HG03060 (cell line): ENCODE measurements around the gene EIF2AK3.
"Not testable (repeated sequence)": the region's sequence is repeated elsewhere in the genome, so short reads cannot be mapped to it uniquely, and the experiment has no call there.

ENCODE experiments used
- ATAC-seq: cut with Tn5 transposase; IDR thresholded peaks from one replicate; pipeline ENCODE4 v1.9.1; 2021; ENCODE audit warnings: low read depth, moderate number of reproducible peaks; ENCODE audit not compliant: unreplicated experiment

The EIF2AK3 gene

GRCh38 chr2:88549616-88550292 is 77.5 kb downstream of the EIF2AK3 start:
- ATAC-seq = no peak

- not testable (repeated sequence) for ATAC-seq
These were observed 81.0 kb downstream of the EIF2AK3 start for GRCh38 chr2:88546291-88546690.

- ATAC-seq = no peak
These were observed 82.1 kb downstream of the EIF2AK3 start for GRCh38 chr2:88545118-88545517.

GRCh38 chr2:88543541-88544057 is 83.7 kb downstream of the EIF2AK3 start:
- ATAC-seq = no peak

- ATAC-seq = no peak
These were observed 84.6 kb downstream of the EIF2AK3 start for GRCh38 chr2:88542668-88543067.

DNA sequence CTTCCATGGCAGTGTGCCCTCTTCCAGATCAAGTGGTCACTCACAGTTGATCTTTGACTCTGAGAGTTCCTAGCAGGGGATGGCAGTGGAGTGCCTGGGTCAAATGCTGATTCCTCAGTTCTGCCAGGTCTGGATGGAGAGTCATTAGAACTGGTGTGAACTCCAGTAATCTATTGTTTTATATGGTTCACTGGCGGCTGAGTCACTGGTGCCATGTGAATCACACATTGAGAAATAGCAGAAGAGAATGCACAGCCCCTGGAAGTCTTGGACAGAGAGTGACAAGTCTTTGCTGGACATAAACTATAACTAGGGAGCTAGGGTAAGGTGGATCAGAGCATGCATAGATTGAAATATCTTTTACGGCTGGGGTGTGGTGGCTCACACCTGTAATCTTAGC is 86.9 kb downstream of the EIF2AK3 start:
- no peak for ATAC-seq

GRCh38 chr2:88538362-88538917 is 88.8 kb downstream of the EIF2AK3 start:
- no peak for ATAC-seq

GRCh38 chr2:88537640-88538039 is 89.6 kb downstream of the EIF2AK3 start:
- no peak for ATAC-seq

GRCh38 chr2:88530081-88530480 is 97.2 kb downstream of the EIF2AK3 start:
- ATAC-seq = no peak

- ATAC-seq = no peak
These were observed 105.7 kb downstream of the EIF2AK3 start for GRCh38 chr2:88521445-88522073.

- no peak for ATAC-seq
These were observed 109.5 kb downstream of the EIF2AK3 start for GRCh38 chr2:88517759-88518201.
